ENCODE measurements around the gene TBC1D3I. TPM values are rescaled to one million over a fixed set of nuclear protein-coding genes. Genes with fewer than 3 reads are reported as not detected.
"Not testable (repeated sequence)": the region's sequence is repeated elsewhere in the genome, so short reads cannot be mapped to it uniquely, and the experiment has no call there.

Gene TBC1D3I
- under 1 TPM in 5 of 7 donors, not detected in 2; 0.13 to 0.89 (median 0.17) TPM for total RNA-seq
- under 1 TPM in 1 of 2 donors, not detected in 1; 0.30 TPM for polyA plus RNA-seq
- long read RNA-seq, donor 1: 0 reads
- long read RNA-seq, donor 2: 0 reads
- long read RNA-seq, donor 3: 0 reads

- H3K27ac ChIP-seq; H3K4me3 ChIP-seq; H3K27me3 ChIP-seq; intact Hi-C loops (cut with DNase I); H3K9me3 ChIP-seq; H3K36me3 ChIP-seq; DNase-seq; H3K4me1 ChIP-seq (ENCODE audit: insufficient read depth): not testable (repeated sequence)
- WGBS, 3 donors: no CpG with 5 or more reads among the region's 11 CpGs
These were observed at the start of gene TBC1D3I for GRCh38 chr17:36264470-36264869. TSS of gene TBC1D3I (minus strand) at chr17:36264570. CDS start at chr17:36262985, 1,585 bp downstream.

DNA sequence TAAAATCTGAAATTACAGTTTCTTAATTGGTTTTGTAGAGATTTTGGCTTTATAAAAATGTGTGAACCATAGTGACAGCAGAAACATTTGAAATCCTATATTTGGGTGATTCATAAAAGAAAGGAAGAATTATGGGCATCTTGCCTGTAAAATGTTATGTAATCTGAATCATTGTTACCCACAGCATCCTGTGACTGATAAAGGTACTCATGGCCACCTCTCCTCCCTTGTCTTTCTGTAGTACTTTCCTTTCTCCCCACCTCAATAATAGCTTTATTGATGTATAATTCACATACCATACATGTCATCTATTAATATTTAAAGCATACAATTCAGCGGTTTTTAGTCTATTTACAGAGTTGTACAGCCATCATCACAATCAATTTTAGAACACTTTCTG is 30.8 kb upstream of the TBC1D3I start:
- H3K27me3 ChIP-seq; H3K9me3 ChIP-seq; H3K36me3 ChIP-seq; intact Hi-C loops (cut with DNase I); H3K27ac ChIP-seq; H3K4me3 ChIP-seq; DNase-seq; H3K4me1 ChIP-seq (ENCODE audit: insufficient read depth): not testable (repeated sequence)
- no CpG with 5 or more reads among the region's 1 CpG for WGBS, 3 donors

GRCh38 chr17:36289965-36290612 is 25.7 kb upstream of the TBC1D3I start:
- WGBS, 3 donors: 47 to 69% (median 58%) methylated on average over 1 of the region's 2 CpGs
- H3K4me3 ChIP-seq; H3K4me1 ChIP-seq (ENCODE audit: insufficient read depth); intact Hi-C loops (cut with DNase I); DNase-seq; H3K36me3 ChIP-seq; H3K27ac ChIP-seq; H3K9me3 ChIP-seq; H3K27me3 ChIP-seq: not testable (repeated sequence)

- intact Hi-C loops (cut with DNase I); H3K36me3 ChIP-seq; H3K27ac ChIP-seq; H3K4me1 ChIP-seq (ENCODE audit: insufficient read depth); H3K27me3 ChIP-seq; H3K4me3 ChIP-seq; H3K9me3 ChIP-seq; DNase-seq: not testable (repeated sequence)
- whole genome bisulfite sequencing, 3 donors: 91% methylated on average over 4 of the region's 5 CpGs; no CpG with 5 or more reads in 2 of the 3 donors
These were observed 19.8 kb upstream of the TBC1D3I start for GRCh38 chr17:36284219-36284618.

- H3K36me3 ChIP-seq; H3K4me3 ChIP-seq; H3K9me3 ChIP-seq; intact Hi-C loops (cut with DNase I); H3K27ac ChIP-seq; H3K4me1 ChIP-seq (ENCODE audit: insufficient read depth); H3K27me3 ChIP-seq; DNase-seq: not testable (repeated sequence)
- no CpG with 5 or more reads among the region's 1 CpG for WGBS, 3 donors
These were observed 18.9 kb upstream of the TBC1D3I start for GRCh38 chr17:36283256-36283655.

DNA sequence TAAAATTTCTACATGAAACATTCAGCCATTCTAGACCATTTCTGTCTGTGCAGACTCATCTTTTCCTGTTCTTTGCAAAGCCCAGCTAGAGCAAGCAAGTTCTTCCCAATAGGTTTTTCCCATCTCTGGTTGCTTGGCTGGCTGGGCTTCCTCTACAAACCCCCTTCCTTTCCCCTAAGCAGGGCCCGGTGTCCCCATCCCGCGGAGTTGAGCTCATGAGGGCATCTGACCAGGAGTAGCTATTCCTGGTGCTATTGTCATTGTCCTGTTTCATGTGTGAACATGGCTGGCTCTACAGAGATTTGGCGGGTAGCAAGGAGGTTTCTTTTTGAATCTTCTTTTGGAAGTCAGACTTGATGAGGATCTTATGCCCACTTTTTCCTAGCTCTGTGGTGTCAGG is 22.3 kb downstream of the TBC1D3I start:
- H3K4me3 ChIP-seq; H3K27ac ChIP-seq; H3K36me3 ChIP-seq; H3K4me1 ChIP-seq (ENCODE audit: insufficient read depth); H3K9me3 ChIP-seq; intact Hi-C loops (cut with DNase I); DNase-seq; H3K27me3 ChIP-seq: not testable (repeated sequence)
- WGBS, 3 donors: 83 to 93% (median 89%) methylated on average over 3 to 4 of the region's 4 CpGs

- H3K27me3 ChIP-seq; intact Hi-C loops (cut with DNase I); H3K4me3 ChIP-seq; H3K36me3 ChIP-seq; H3K4me1 ChIP-seq (ENCODE audit: insufficient read depth); H3K27ac ChIP-seq; H3K9me3 ChIP-seq: not testable (repeated sequence)
- 16 to 32% (median 16%) methylated on average over 4 to 5 of the region's 5 CpGs for WGBS, 3 donors
- DNase-seq: peak in 2 of 5 donors; percentile 34 to 59
These were observed 34.7 kb downstream of the TBC1D3I start for GRCh38 chr17:36229644-36230043.

- H3K27ac ChIP-seq; H3K9me3 ChIP-seq; H3K4me3 ChIP-seq; H3K4me1 ChIP-seq (ENCODE audit: insufficient read depth); intact Hi-C loops (cut with DNase I); H3K36me3 ChIP-seq; H3K27me3 ChIP-seq; DNase-seq: not testable (repeated sequence)
- 90 to 92% (median 92%) methylated on average over 2 to 12 of the region's 12 CpGs for WGBS, 3 donors
These were observed 41.4 kb downstream of the TBC1D3I start for GRCh38 chr17:36222967-36223366.

GRCh38 chr17:36221581-36222100 is 42.7 kb downstream of the TBC1D3I start:
- H3K36me3 ChIP-seq; DNase-seq; H3K4me1 ChIP-seq (ENCODE audit: insufficient read depth); H3K27ac ChIP-seq; H3K27me3 ChIP-seq; H3K9me3 ChIP-seq; H3K4me3 ChIP-seq; intact Hi-C loops (cut with DNase I): not testable (repeated sequence)
- WGBS, 3 donors: 86 to 90% (median 90%) methylated on average over 4 of the region's 4 CpGs

DNA sequence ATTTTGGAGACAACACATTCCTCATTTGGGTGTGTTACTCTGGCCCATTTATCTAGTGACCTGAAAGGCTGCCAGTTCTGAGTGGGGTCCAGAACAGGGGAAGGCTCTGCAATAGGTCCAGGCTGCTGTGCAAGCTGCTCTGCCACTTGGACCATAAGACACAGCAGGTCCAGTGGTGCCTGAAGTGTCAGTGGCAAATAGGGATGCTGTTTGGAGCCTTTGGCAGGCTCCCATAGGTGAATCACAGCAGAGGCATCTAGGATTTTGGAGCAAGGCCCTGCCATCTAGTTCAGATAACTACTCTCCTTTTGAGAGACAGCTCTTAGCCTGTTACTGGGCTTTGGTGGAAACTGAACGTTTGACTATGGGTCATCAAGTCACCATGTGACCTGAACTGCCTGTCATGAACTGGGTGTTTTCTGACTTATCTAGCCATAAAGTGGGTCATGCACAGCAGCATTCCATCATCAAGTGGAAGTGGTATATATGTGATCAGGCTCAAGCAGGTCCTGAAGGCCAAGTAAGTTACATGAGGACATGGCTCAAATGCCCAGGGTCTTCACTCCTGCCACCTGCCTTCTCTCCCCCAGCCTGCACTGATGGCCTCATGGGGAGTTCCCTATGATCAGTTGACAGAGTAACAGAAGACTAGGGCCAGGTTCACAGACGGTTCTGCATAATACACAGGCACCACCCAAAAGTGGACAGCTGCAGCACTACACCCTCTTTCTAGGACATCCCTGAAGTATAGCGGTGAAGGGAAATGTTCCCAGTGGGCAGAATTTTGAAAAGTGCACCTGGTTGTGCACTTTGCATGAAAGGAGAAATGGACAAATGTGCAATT is 43.4 kb downstream of the TBC1D3I start:
- H3K4me1 ChIP-seq (ENCODE audit: insufficient read depth); intact Hi-C loops (cut with DNase I); H3K27ac ChIP-seq; DNase-seq; H3K4me3 ChIP-seq; H3K9me3 ChIP-seq; H3K27me3 ChIP-seq; H3K36me3 ChIP-seq: not testable (repeated sequence)
- 64 to 70% (median 69%) methylated on average over 3 of the region's 3 CpGs for WGBS, 3 donors

GRCh38 chr17:36219556-36219955 is 44.8 kb downstream of the TBC1D3I start:
- H3K4me1 ChIP-seq (ENCODE audit: insufficient read depth); H3K27me3 ChIP-seq; H3K27ac ChIP-seq; H3K9me3 ChIP-seq; intact Hi-C loops (cut with DNase I); DNase-seq; H3K4me3 ChIP-seq; H3K36me3 ChIP-seq: not testable (repeated sequence)
- 90 to 100% (median 94%) methylated on average over 1 of the region's 1 CpG for WGBS, 3 donors

All from ovary (tissue), 10 donors.